ENCODE measurements around the gene CYGB.
"Not testable (repeated sequence)": the region's sequence is repeated elsewhere in the genome, so short reads cannot be mapped to it uniquely, and the experiment has no call there.

CYGB gene

DNA sequence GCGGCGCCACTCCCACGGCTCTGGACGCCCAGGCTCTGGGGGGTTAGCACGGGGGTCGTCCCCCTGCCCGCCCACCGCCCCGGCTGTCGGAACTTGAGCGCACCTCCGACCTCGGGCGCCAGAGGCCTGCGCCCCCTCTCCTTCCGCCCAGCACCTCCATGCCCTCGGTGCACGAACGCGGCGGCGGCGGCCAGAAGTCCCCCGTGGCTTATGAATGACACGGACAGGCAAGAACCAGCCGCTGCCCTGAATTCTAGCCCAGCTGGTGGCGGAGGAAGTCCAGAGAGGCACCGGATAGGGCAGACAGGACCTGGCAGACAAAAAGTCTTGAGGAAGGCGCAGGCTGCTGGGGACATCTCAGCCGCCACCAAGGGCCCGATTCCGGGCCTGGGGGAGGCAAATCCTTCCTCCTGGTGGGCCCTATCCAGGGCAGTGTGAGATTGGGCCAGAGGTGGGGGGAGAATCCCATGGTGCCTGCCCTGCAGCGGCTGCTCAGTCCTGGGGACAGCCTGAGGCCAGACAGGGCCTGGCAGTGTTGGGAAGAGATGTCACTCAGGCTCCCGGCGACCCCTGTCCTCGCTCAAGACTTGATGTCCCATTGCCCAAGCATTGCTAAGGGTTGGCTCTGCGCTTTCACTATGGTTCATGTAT is 897 bp upstream of the CYGB start:
- no peak for DNase-seq (ENCODE audit: low read depth)

DNA sequence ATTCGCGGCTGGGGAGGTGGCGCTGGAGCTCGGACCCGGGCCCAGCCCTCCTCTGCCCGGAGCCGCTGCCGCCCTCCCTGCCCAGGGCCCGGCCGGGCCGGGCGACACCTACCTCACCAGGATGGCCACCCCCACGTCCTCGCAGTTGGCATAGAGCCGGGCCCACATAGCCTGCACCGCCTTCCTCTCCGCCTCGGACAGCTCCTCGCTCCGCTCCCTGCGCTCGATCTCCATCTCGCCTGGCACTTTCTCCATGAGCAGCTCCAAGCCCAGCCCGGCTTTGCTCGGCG is 276 bp downstream of the CYGB start:
- DNase-seq (ENCODE audit: low read depth), result no peak

DNA sequence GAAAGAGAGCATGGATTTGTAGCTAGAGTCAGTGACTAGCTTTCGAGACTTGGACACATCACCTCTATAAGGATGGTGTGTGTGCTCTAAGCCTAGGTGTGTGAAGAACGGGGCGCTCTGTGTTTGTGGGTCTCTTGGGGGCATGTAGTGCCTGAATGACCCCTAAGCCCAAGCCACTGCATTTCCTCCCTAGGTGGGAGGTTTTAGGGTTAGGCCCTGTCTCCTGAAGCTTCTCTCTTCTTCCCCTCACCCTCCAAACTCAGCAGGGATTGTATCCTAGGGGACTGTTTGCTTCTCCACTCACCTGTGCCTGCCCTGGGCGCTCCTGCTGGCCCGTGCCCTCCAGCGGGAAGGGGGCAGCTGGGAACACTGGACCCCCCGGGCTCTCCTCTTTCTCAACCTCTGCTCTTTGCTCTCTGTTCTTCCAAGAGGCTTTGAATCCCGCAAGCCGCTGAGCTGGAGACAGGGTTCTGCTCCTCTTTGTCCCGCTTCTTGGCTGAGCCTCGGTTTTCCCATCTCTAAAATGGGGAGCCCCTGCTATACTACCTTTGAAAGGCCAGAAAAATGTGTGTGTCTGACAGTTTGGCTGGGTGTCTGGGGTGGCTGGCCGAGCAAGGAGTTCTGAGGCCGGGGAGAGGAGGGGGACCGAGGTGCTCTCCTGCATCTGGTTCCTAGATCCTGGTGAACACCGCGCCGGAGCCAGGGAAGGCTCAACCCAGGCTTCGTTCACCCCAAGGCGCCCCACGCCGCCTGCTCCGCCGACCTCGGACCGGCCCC is 810 bp downstream of the CYGB start:
- DNase-seq (ENCODE audit: low read depth), result no peak

DNA sequence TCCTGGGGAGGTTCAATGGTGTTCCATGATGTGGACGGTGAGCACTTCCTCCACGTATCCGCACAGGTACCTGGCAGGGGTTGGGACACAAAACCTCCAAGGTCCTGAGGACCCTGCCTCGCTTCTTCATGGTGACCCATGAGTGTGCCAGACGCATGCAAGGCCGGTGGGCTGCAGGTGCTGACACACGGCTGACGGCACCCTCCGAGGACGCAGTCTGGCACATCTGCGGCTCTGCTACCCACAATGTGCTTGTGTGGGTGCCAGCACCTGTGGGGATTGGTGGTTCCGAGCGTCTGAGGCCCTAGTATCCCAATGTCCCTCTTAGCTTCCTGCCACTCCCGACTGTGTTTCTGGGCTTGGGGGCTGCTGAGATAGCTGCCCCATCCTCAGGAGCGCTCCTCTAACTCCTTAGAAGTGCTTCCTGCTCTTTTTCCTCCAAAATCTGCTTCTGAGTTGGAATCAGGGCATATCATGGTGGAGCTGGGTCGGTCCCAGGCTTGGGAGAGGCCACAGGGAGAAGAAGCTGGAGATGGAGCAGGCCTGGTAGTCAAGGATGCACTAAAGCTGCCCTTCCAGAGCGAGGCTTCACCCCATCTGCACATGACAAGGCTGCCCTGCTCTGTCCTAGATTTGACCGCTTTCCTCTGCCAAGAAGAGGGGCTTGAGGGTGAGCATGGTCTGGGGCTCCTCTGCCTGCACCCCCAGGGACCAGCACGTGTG is 1.6 kb downstream of the CYGB start:
- DNase-seq (ENCODE audit: low read depth), result no peak

DNA sequence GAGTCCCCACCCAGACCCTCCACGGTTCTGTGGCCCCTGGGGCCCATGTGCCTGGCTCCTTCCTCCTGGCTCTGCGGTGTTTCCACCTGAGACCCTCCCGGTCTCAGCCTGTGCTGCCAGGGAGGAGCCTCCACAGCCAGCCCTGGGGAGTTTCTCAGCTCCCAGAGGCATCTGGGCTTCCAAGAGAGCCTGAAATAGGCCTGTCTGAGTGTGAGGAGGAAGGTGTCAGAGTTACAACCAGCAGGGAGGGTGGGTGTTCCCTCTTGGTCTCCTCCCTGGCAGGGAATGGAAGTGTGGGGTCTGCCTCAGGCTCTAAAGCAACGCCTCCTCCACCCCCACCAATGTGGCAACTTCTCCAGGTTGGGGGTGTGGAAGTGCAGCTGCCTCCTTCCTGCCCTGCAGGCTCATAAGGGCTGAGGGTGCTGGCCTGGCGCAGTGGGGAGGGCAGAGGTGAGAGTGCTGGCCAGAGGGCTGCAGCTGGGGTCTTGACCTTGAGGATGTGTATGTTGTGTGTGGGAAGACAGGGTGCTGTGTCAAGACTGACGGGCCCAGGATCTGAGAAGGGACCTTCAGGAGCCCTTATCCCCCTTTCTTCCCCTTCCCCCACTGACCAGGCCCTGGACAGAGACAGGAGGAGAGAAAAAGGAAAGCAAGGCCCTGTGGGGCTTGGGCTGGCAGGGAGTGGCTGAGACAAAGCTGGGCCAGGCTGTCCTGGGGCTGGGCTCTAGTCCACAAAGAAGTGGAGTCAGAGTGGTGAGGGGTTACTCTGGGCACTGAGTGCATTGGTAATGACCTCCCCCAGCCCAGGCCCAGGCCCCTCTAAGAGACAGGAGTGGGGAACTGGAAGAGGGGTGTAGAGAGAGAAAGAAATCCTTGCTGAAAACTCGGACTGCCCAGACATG is 2.4 kb downstream of the CYGB start:
- DNase-seq (ENCODE audit: low read depth), result no peak

DNA sequence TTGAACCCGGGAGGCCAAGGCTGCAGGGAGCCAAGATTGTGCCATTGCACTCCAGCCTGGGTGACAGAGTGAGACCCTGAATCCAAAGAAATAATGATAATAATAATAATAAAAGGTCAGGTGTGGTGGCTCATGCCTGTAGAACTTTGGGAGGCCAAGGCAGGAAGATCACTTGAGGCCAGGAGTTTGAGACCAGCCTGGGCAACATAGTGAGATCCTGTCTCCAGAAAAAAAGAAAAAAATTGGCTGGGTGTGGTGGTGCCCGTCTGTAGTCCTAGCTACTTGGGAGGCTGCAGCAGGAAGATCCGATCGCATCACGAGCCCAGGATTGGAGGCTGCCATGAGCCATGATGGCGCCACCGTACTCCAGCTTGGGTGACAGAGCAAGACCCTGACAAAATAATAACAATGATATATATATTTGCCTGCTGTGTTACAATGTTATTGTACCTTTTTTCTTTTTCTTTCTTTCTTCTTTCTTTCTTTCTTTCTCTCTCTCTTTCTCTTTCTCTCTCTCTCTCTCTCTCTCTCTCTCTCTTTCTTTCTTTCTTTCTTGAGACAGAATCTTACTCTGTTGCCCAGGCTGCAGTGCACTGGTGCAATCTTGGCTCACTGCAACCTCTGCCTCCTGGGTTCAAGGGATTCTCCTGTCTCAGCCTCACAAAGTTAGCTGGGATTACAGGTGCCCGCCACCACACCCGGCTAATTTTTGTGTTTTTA is 3.7 kb downstream of the CYGB start:
- not testable (repeated sequence) for DNase-seq (ENCODE audit: low read depth)

DNA sequence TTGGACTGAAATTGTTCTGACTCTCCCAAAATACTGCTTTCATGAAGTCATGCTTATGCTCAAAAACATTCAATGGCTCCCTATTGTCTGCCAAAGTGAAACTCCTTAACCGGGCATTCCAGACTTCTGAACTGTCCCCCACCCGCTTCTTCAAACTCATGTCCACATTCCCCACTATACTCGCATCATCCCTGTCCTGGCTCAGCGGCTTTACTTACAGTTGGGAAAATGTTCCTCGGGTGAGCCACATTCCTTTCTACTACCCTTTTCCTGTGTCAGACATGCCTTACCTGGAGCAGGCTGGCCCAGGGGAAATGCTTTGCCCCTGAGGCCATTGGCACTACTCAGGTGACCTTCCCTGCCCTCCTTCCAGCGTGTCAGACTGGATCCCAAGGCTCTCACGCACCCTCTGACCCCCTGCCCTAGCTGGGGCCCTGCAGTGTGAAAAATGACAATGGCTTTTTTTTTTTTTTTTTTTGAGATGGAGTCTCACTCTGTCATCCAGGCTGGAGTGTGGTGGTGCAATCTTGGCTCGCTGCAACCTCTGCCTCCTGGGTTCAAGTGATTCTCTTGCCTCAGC is 5.3 kb downstream of the CYGB start:
- DNase-seq (ENCODE audit: low read depth), result no peak

DNA sequence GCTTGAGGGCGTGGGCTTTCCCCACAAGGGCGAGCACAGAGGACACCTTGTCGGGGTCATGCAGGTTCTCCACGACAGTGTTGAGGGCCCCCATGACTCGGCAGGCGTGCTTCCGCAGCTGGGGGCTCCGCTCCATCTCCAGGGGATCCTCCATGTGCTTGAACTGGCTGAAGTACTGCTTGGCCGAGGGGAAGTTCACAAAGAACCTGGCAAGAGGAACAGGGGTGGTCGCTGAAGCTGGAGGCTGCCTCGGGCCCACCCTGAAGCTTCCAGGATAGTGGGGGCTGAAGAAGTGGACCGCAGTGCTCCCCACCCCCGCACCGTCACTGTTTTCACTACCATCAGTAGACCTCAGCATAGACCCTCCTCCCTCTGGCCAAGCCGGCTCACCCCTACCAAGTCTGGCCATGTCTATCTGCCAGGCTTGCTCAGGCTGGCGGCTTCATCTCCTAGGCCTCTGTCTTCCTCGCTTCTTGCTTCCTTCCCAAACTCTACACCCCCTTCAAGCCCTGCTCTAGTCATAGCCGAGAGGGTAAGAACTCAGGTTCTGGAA is 5.9 kb downstream of the CYGB start:
- no peak for DNase-seq (ENCODE audit: low read depth)

DNA sequence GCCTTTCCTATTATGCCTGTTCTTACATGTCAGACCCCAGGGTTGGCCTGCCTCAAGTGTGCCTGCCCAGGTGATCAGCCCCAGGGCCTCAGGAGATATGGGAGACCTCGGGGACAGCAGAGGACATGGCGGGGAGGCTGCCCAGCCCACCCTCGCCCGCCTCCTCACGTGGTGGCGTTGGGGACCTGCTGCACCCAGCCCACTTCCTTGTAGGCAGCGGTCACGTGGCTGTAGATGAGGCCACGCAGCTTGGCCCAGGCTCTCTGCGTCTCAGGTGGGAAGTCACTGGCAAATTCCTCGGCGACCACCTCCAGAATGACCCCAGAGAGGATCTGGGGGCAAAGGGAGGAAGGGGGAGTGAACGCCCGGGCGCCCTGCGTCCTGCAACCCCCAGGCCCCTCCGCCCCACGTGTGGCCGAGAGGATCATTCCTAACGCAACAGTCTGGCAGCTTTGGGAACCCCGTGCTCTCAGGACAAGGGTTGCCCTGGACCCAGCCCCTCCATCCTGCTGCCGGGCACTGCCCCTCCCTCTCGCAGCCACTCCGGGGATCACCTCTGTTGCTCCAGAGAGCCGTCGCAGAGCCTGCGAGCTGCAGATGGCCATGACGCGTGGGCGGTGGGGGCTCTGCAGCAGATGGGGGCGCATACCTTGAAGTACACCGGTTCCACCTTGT is 6.6 kb downstream of the CYGB start:
- no peak for DNase-seq (ENCODE audit: low read depth)

DNA sequence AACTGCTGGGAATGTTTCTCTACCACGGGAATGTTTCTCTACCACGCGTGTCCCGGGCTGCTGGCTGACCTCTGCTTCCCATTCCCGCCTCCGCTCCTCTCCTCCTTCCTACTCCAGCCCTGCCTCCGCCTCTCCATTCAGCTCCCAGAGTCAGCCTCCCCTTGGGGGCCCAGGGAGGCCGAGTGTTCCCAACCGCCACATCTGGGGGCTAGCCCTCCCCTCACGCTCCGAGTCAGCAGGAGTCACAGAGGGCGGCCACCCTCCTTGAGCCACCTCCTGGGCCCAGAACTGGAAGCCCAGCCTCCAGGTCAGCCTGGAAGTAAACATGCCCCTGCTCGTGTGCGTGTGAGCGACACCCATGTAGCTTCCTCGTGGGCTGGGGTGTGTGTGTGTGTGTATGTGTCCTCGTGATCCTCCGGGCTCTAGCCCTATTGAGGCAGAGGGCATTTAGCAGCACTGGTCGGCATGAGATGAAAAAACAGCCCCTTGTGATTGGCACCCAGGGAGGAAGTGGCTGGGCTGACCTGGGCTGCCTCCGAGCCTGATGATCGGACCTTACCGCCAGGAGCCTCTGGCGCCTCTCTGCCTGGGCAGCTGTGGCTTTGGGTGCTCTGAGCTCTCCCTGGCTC is 7.3 kb downstream of the CYGB start:
- no peak for DNase-seq (ENCODE audit: low read depth)

DNA sequence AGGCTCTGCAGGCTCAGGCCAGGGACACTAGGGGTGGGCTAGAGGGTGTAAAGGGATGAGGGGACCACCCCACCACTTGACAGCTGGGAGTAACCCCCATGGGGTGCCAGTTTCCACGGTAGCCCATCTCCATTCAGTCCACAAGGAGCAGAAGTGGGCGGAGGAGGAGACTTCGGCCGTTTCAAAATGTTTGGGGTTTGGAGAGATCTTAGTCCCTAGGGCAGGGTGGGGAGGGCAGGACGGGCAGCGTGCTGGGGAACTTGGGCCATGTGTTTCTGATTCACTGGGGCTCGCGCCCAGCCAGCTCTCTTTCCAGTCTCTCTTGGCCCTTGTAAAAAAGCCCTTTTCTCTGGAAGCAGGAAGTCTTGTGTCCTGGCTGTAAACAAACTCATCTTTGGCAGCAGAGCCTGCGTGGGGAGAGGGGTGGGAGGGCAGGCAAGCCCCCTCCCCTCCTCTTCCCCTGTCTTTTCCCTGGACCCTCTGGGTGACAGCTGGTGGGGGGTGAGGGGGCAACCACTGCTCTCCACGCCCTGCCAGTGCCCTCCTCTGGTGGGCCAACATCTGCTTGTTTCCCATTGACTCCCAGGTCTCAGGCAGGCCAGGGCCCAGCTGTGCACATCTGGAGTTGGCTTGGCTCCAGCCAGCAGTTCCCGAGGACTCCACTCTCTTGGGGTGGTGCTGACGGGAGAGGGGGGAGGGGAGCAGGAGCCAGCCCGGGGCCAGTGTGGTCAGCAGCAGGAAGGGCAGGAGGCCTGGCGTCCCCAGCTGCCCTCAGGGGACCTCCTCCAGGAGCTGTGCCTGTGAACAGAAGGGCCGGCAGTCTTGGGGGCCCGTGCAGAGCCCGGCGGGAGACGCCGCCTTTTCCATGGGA is 8.1 kb downstream of the CYGB start:
- no peak for DNase-seq (ENCODE audit: low read depth)

DNA sequence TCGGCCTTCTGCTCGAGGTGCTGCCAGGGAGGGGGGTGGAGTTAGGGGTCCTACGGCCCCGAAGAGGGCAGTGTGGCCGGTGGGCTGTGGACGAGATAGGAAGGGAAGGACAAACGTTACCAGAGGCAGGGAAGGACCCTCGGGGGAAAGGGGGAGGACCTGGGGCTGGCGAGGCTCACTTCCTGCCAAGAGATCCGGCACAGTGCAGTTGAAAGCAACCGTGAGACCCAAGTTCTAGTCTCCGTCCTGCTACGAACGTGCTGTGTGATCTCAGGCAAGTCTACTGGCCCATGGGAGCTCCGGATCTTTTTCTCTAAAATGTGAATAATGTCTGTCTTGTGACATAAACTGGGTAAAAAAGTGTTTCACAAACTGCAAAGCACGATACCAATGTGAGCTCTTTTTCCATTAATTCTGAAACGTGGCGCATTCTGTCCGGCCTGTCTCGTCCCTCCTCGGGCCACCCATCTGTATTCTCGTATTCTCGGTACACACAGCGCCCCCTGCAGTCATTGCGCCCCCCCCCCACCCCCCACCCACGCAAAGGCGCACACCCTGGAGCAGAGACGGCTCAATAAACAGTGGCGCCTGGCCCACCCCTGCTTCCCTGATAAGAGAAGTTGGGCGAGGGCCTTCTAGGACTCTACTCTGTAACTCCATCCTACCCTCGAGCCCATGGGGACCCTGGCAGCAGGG is 8.8 kb downstream of the CYGB start:
- DNase-seq (ENCODE audit: low read depth), result no peak

DNA sequence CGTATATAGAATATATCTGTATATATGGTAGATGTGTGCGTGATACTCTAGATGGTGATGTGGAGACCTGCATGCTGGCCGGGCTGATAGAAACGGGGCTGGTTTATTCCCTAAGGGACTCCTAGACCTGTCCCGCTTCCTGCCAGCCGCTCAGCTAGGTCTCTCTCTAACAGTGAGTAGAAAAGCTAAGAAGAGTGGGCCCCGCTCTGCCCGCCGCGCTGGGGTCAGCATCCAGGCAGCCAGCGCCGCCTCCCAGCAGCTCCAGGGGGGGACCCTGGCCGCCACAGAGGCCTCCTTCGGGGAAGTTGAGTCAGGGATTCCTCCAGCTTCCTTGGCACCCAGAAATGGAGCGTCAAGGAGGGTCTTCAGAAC is 9.4 kb downstream of the CYGB start:
- no peak for DNase-seq (ENCODE audit: low read depth)

DNA sequence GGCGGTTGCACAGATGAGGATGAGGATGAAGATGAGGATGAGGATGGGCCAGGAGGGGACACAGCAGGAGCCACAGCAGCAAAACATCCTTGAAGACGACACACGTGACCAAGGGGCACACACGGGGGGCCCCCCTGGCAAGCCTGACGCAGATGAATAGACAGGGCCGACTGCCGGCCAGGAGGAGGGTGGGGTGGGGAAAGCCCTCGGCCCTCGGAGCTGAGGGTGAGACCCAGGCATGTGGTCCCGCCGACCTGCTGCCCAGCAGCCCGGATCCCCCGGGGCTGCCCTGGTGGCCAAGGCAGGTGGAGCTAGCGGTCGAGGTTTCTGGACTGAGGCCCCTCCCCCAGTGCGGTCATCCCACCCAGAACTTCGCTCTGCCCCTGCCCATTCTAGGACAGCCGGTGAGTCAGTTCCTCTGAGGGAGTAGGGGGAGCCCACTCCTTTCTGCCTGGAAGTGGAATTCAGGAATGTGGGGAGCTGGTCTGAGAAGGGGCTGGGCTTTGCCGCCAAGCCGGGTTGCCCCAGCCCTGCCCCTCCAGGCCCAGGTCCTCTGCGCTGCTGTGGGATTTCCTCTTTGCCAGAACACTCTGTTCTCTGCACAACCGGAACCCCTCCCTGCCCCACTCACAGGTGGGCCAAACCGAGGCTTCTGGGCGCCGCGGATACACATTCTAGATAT is 9.9 kb downstream of the CYGB start:
- peak; percentile 34 for DNase-seq (ENCODE audit: low read depth)

DNA sequence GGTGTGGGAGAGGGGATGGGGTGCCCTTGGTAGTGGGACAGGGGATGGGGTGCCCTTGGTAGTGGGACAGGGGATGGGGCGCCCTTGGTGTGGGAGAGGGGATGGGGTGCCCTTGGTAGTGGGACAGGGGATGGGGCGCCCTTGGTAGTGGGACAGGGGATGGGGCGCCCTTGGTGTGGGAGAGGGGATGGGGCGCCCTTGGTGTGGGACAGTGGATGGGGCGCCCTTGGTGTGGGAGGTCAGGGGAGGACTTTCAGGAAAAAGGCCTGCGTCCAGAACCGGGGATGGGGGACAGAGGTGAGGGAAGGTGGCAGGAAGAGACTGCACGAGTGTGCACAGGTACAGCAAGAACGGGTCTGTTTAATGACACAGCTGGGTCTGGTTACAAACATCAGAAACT is 10.5 kb downstream of the CYGB start:
- DNase-seq (ENCODE audit: low read depth), result not testable (repeated sequence)

DNA sequence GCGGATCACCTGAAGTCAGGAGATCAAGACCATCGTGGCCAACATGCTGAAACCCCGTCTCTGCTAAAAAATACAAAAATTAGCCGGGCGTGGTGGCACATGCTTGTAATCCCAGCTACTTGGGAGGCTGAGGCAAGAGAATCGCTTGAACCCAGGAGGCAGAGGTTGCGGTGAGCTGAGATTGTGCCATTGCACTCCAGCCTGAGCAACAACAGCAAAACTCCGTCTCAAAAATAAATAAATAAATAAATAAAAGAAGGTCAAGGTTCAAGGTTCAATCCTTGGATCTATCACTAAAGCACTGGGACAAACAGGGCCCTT is 12.0 kb downstream of the CYGB start:
- not testable (repeated sequence) for DNase-seq (ENCODE audit: low read depth)

DNA sequence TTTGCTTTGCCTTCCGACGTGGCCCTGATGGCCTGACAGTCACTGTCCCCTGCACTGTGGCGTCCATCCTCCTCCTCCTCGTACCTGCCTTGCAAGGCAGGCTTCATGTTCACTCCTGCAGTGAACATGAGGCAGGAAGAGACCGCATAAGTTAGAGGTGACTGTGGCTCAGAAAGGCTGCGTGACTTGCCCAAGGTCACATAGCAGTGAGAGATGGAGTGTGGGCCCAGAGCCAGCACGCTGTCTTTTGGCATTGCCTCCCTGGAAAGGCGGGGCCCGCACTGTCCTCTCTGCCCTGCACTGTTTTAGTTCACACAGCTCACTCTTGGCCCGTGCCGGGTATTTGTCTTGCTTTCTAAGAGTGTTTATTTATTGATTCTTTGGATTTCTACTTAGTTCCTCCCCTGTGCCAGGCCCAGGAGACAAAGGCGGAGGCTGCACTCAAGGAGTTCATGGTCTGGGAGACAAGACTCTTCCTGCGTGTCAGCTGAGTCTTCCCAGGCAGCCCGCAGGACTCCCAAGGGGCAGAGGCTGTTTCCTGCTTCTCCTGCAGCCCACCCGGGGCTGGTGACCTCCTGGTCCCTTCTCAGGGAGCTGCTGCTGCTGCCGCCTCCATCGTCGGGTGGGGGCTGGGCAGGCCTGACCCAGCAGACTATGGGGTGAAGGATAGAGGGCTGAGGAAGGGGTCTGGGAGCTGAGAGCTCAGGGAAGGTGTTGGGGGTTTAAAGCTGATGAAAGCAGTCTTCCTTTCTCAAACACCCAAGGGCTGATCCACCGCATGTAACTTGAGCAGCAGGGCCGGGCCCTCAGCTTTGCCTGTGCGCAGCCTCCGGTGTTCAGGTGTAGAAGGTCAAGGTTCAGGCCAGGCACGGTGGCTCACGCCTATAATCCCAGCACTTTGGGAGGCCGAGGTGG is 12.7 kb downstream of the CYGB start:
- no peak for DNase-seq (ENCODE audit: low read depth)
